ENCODE results near the gene CYP4A22.

Gene CYP4A22

GRCh38 chr1:47160716-47161115 is 23.5 kb downstream of the CYP4A22 start:
- no peak for DNase-seq

DNA sequence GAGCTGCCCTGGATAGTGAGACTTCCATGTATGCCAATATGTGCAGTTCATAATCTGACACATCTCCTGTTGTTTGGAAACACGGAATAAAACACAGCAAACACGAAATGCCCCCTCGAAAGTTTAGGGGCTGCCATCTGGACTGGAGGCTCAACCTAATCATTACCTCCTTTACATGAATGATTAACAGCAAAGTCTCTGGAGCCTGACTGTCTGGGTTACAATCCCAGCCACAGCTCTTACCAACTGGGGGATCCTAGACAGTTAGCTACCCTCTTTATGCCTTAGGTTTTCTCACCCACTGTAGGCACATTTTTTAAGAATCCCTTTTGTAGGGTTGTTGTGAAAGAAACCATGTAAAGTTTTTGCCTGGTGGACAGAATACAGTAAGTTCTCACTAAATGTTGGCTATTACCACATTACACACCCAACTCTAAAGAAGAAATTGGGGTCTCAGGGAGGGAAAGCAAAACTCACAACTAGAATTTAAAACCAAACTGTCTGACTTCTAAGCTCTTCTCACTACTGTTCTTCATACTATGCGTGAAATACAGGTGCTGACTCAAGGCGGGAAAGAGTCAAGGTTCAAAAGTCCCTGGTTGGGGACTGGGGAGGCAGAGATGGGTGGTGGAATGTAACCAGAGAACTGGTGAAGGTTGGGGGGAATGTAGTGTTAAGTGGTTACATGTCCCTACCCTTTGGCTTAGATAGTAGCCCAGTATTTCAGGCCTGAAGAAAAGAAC is 24.2 kb downstream of the CYP4A22 start:
- DNase-seq: no peak

DNA sequence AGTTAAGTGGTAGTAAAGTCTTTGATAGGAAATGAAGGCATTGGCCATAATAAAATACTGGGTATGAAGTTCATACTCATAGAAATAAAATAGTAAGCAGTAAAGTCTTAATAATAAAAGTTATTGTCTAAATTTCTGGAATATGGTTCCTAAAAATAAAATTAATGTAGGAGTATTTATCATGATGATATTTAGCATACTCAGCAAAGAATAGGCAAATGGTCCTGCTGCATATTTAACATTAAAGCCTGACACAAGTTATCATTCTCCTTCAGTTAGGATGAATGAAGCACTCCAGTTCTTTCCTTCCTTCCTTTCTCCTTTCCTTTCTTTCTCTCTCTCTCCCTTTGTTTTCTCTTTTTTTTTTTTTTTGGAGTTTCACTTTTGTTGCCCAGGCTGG is 27.3 kb downstream of the CYP4A22 start:
- DNase-seq: no peak

DNA sequence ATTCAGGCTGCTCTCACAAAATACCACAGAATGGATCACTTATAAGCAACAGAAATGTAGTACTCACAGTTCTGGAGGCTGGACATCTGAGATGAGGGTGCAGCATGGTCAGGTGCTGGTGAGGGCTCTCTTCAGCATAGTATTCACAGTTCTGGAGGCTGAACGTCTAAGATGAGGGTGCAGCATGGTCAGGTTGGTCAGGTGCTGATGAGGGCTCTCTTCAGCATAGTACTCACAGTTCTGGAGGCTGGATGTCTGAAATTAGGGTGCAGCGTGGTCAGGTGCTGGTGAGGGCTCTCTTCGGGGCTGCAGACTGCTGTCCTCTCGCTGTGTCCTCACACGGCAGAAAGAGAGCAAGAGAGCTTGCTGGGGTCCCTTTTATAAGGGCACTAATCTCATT is 35.5 kb downstream of the CYP4A22 start:
- DNase-seq: no peak

DNA sequence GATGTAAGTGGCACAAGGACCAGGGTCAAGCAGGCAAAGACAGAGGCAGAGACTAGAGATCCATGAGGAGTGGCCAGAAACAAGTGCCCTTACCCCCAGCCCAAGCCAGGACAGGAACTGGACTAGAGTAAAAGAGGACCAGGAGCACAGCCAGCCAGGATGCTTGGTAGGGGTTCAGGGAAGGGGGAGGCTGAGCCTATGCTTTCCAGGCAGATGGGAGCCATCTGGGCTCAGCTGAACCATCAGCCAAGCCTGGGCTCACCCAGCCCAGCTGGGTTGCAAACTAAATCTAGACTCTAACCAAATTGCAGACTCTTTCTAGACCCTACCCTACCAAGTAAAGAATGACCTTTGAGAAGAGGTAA is 37.4 kb downstream of the CYP4A22 start:
- no peak for DNase-seq

DNA sequence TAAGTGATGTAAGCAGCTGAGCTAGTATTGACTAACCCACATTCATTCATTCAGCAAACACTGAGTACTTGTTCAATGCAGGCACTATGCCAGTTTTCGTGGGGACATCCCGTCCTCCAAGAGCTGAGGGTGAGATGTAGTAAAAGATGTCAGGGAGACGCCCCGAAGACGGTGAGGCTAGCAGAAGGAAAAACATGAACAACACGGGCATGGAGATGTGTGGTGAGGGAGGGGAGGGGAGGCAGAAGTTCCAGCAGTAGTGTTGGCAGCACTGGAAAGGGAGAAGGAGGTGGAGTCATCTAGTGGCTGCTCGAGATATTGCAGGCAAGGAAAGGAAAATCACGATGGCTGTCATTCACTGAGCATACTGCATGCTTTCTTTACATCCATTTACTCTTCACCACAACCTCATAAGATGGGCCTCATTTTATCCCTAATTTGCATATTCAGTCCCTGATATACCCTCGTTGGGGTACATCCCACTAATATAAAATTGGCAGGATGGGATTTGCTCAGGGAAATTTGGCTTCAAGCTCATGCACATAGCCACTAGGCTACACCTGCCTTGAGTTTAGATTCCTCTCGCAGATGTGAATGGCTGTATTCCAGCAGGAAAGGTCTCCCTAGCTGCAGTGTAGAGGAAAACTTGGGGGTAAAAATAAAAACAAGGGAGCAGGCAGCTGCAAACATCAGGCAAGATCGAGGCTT is 38.1 kb downstream of the CYP4A22 start:
- DNase-seq: peak; percentile 64

DNA sequence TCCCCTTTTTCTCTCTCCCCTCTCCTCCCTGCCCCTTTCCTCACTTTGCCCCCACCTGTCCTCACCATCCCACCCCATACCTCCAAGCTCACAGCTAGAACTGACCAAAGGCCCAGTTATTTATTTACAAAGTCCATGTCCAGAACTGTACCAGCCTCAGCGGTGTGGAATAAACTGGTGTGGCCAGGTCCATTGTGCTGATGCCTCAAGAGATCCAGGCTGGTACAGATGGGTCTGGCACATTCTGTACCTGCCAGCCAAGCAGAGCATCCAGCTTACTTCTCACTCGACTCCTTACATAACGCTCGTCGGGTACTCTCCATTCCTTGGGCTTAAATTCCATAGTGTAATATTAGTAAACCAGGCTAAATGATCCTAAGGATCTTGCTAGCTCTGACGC is 40.8 kb downstream of the CYP4A22 start:
- no peak for DNase-seq

DNA sequence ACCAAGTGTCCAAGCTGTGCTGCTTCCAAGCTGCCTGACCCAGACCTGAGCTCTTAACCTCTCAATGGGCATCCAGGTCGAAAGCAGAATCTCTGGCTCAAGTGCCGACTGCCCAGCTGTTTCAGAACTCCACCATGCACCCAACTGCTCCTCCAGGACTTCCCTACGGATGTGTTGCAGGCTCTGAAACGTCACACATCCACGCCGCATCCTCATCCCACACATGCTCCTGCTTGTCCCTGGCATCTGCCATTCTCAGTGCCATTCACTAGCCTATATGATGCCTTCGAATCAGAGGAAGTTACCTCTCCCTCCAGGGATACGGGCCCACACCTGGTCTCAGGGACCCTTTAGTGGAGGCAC is 41.4 kb downstream of the CYP4A22 start:
- DNase-seq: no peak

- peak; percentile 96 for DNase-seq
Observed at GRCh38 chr1:47179017-47179987, 42.1 kb downstream of the CYP4A22 start.

- no peak for DNase-seq
Observed at GRCh38 chr1:47179988-47180563, 42.8 kb downstream of the CYP4A22 start.

DNA sequence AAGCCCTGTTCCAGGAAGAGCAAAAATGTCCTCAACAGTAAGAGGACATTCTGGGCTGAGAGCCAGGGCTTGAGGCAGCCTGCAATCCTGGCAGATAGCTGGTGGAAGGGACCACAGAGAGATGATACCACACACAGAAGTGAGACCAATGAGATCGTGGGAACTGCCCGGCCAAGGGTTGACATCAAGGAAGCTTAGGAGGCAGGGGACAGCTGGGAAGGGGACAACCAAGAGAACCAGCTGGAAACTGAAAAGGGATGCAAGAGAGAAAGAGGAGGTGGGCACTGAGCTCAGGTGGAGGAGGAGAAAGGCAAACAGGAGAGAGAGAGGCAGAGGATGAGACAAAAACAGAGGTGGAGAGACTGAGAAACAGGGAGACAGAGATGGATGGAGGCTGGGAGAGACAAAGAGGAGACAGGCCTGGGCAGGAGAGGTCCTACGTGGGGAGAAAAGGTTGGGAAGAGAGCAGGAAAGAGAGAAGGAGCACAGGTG is 43.4 kb downstream of the CYP4A22 start:
- DNase-seq: no peak

- DNase-seq: no peak
Observed at GRCh38 chr1:47181095-47181954, 44.1 kb downstream of the CYP4A22 start.

DNA sequence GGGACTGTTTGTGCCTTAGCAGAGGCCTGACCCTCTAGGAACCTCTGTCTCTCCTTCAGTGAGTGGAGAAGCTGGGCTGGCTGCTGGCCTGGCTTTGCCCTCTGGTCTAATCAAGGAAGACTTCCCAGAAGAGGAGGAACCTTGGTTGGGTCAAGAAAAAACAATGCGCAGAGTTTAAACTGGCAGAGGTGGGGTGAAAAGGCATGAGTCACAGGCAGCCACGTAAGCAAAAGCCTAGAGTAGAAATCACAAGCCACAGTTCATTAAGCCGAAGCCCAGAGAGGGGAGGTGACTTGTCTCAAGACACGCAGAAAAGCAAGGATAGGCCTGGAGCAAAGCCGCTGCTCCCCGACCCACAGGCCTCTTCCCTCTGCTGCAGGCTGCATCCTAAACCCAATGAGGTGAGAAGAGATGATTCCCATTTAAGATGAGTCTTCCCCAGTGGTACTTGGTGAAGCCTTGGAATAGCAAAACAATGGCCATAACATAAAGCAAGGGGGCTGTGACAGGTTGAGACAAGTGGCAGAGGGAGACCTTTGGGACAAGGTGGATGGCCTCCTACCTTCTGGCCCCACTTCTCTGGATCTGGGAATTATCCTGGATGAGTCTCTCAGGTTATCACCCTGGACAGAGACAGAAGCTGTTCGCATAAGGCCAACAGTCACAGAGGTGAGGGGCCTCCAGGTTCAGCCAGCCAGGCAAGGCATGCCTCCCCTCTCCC is 44.9 kb downstream of the CYP4A22 start:
- no peak for DNase-seq

DNA sequence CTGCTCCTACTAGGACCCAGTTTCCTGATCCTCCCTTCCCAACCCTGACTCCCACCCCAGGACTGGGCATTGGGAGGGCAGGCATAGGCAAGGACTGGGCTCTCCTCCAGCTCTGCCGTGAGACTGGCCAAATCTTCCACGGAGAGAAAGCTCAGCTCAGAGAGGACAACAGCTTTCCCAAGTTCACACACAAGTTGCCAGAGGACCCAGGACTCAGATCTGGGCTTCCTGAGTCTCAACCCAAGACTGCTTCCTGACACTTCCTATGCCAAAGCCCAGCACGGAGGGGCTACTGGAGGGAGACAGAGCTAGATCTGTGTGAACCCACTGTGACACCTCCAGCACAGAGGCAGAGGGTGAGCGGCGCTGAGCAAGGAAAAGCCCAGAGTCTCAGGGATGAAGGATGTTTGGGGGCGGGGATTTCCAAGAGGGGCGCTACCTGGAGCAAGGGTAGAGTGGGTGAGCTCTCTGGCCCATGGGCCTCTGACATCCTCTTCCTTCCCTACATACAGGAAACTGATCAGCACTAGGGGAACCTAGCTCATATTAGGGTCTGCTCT is 45.5 kb downstream of the CYP4A22 start:
- DNase-seq: no peak

- DNase-seq: no peak
Observed at GRCh38 chr1:47183308-47184089, 46.3 kb downstream of the CYP4A22 start.

- DNase-seq: no peak
Observed at GRCh38 chr1:47184090-47184821, 47.0 kb downstream of the CYP4A22 start.

DNA sequence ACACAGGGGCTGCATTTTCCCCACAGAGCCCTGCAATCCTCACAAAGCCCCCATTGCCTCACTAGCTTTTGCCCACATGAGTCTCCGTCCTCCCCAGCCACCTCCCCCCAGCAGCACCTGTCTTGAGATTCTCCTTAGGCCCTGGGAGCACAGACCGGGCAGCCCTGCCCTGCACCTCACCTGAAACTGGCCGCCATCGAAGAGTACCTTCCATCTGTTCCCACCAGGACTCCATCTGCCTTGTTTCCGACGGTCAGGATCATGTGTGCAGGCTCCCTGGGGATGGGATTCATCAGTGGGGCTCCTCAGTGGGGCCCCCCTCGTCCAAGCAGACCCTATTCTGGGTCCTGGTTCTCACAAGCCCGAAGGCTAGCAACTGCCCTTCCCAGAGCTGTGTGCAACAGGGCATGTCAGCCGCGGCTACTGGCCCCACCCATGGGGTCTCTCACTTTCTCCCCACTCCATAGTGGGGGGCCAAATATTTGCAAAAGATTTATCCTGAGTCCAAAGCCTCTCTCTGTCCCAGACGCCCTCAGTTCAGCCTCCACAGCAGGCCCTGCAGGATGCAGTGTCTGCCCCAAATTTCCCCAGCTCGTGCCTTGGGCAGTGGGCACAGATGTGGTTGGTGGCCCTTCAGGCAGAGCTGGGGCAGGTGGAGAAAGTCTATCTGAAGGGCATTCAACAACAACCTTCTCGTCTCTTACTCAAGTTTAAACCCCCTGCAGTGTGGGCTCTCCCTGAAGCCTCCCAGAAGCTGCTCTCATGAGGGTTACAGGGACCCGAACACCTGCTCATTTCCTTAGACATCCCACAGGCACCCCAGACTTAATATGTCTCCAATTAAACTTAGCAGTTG is 47.8 kb downstream of the CYP4A22 start:
- no peak for DNase-seq

Measured in right hindlimb (tissue), 1 donor.